Panc1 (cell line): Measurements from ENCODE around the gene P2RY13. TPM values are rescaled to one million over a fixed set of nuclear protein-coding genes. Genes with fewer than 3 reads are reported as not detected.

Experiments used
- ATAC-seq: fragments of 200-7000 bp; cut with Tn5 transposase; 2 replicates; pipeline ENCODE4 v1.9.1; 2020; ENCODE audit warnings: mild to moderate bottlenecking, moderate library complexity
- BruUV-seq: library from RNA; stranded (reverse); fragments of 400-500 nt; replicated peaks from 2 replicates; lab custom pipeline; 2021; lab: Mats Ljungman, UMichigan
- CTCF ChIA-PET: fragments of 300-600 bp; sonication (Branson Sonifier 250); formaldehyde crosslinking; loops from one replicate; lab custom pipeline; 2022; ENCODE audit warnings: antibody characterized with exemption; lab: Charles Lee
- POLR2A ChIA-PET: fragments of 300-600 bp; sonication (Branson Sonifier 250); formaldehyde crosslinking; loops from one replicate; lab custom pipeline; 2022; ENCODE audit warnings: antibody characterized with exemption; lab: Charles Lee
- DNase-seq: peaks from one replicate; pipeline ENCODE4 v3.0.0-alpha.2; 2010; ENCODE audit warnings: low read depth, low spot score
- H3K27ac ChIP-seq: 2 replicates; pipeline ENCODE4 v1.5.1; 2011; ENCODE audit warnings: mild to moderate bottlenecking, low read length, inconsistent platforms
- H3K27me3 ChIP-seq: fragments of 200-500 bp; sonication (Bioruptor generic); 2 replicates; pipeline ENCODE4 v1.6.0; 2014; ENCODE audit warnings: low read length, inconsistent platforms; ENCODE audit not compliant: control insufficient read depth, insufficient read depth
- H3K36me3 ChIP-seq: fragments of 200-500 bp; sonication (Bioruptor generic); 2 replicates; pipeline ENCODE4 v1.5.1; 2014; ENCODE audit warnings: inconsistent platforms, mild to moderate bottlenecking, low read length, moderate library complexity; ENCODE audit not compliant: control insufficient read depth, insufficient read depth
- H3K4me1 ChIP-seq: 2 replicates; pipeline ENCODE4 v1.5.1; 2011; ENCODE audit warnings: inconsistent platforms, mild to moderate bottlenecking, low read length, moderate library complexity; ENCODE audit not compliant: control insufficient read depth, insufficient read depth
- H3K4me3 ChIP-seq, 2 experiments: 2 replicates each; pipeline ENCODE4 v1.5.1; 2011 to 2012; ENCODE audit warnings: low read depth in 2 of 2, low read length in 2 of 2, mild to moderate bottlenecking in 2 of 2, inconsistent platforms in 1 of 2, moderate library complexity in 1 of 2
- H3K9me3 ChIP-seq: fragments of 200-500 bp; sonication (Bioruptor generic); 2 replicates; pipeline ENCODE4 v1.5.1; 2014; ENCODE audit warnings: low read depth, mild to moderate bottlenecking, inconsistent platforms, low read length, moderate library complexity; ENCODE audit not compliant: control insufficient read depth, insufficient read depth
- CTCF ChIP-seq: fragments of 450-650 bp; IDR thresholded peaks from 2 replicates; pipeline ENCODE4 v1.5.1; 2017; ENCODE audit warnings: mild to moderate bottlenecking
- POLR2AphosphoS5 ChIP-seq: IDR thresholded peaks from 2 replicates; pipeline ENCODE4 v1.6.1; 2012; ENCODE audit warnings: mild to moderate bottlenecking, low read depth, low read length, moderate library complexity
- SIN3A ChIP-seq: IDR thresholded peaks from 2 replicates; pipeline ENCODE4 v1.6.1; 2012; ENCODE audit warnings: low read depth, mild to moderate bottlenecking, low read length, moderate library complexity, borderline replicate concordance; ENCODE audit not compliant: insufficient read depth
- TCF7L2 ChIP-seq: IDR thresholded peaks from 2 replicates; pipeline ENCODE4 v1.6.1; 2011; ENCODE audit warnings: mild to moderate bottlenecking, low read depth, low read length, inconsistent platforms
- in situ Hi-C: cut with HindIII; loops from 2 replicates; pipeline ENCODE4 v1.10.0; 2016; ENCODE audit warnings: low sequenced_read_pairs, low pct_unique_long_range_greater_than_20kb
- intact Hi-C: fragments of 100-400 bp; cut with micrococcal nuclease; formaldehyde crosslinking; loops from one replicate; pipeline ENCODE4 v1.10.0; 2022; ENCODE audit not compliant: unreplicated experiment
- total RNA-seq: library from RNA; stranded (reverse); gene quantifications from one replicate; pipeline ENCODE4 v1.2.1, GENCODE V29; 2021; ENCODE audit not compliant: unreplicated experiment
- TF ChIP-seq, protein P1 (sequence below), 2 experiments: IDR thresholded peaks; 2 replicates each; pipeline ENCODE4 v1.6.1; 2011 to 2012; ENCODE audit warnings: low read depth in 2 of 2, control low read depth in 1 of 2, low read length in 1 of 2, mild to moderate bottlenecking in 1 of 2, moderate library complexity in 1 of 2; ENCODE audit not compliant: insufficient read depth in 1 of 2

The P2RY13 gene
- total RNA-seq, 1 experiment from 2014 or later, result not detected

GRCh38 chr3:151301787-151302186 lies 27.6 kb downstream of the P2RY13 start:
- intact Hi-C loops, result no loop called here
- Histone ChIP-seq H3K9me3 (no peaks in the 10 kb centered on the region), H3K27me3 (no peaks in the 10 kb centered on the region), H3K4me3 (no peak overlapping the region), H3K27ac (no peak overlapping the region), H3K36me3 (no peaks in the 10 kb centered on the region), H3K4me1 (no peaks in the 10 kb centered on the region)
- CTCF ChIA-PET, result no interaction called here
- POLR2A ChIA-PET, result no interaction called here
- no TSS peak for BruUV-seq
- DNase-seq (no peak), ATAC-seq (no peak)
- in situ Hi-C loops, result no loop called here
- TF ChIP-seq TCF7L2 (no peak), SIN3A (no peak), POLR2AphosphoS5 (no peak)
- TF ChIP-seq, protein P1, sequence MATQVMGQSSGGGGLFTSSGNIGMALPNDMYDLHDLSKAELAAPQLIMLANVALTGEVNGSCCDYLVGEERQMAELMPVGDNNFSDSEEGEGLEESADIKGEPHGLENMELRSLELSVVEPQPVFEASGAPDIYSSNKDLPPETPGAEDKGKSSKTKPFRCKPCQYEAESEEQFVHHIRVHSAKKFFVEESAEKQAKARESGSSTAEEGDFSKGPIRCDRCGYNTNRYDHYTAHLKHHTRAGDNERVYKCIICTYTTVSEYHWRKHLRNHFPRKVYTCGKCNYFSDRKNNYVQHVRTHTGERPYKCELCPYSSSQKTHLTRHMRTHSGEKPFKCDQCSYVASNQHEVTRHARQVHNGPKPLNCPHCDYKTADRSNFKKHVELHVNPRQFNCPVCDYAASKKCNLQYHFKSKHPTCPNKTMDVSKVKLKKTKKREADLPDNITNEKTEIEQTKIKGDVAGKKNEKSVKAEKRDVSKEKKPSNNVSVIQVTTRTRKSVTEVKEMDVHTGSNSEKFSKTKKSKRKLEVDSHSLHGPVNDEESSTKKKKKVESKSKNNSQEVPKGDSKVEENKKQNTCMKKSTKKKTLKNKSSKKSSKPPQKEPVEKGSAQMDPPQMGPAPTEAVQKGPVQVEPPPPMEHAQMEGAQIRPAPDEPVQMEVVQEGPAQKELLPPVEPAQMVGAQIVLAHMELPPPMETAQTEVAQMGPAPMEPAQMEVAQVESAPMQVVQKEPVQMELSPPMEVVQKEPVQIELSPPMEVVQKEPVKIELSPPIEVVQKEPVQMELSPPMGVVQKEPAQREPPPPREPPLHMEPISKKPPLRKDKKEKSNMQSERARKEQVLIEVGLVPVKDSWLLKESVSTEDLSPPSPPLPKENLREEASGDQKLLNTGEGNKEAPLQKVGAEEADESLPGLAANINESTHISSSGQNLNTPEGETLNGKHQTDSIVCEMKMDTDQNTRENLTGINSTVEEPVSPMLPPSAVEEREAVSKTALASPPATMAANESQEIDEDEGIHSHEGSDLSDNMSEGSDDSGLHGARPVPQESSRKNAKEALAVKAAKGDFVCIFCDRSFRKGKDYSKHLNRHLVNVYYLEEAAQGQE (IDR thresholded peaks at IDR 0.05; ENCODE audit: insufficient read depth in 1 of 2, low read depth in 2 of 2, low read length in 1 of 2), result no peak

- no peak for ATAC-seq
- no peaks in the 10 kb centered on the region for H3K9me3 ChIP-seq
- H3K4me1 ChIP-seq, result no peaks in the 10 kb centered on the region
- no TSS peak for BruUV-seq
- ChIA-PET POLR2A (no interaction called here), CTCF (no interaction called here)
- no peak for DNase-seq
- in situ Hi-C loops, result no loop called here
- no peak overlapping the region for H3K4me3 ChIP-seq
- H3K27ac ChIP-seq, result no peak overlapping the region
- H3K27me3 ChIP-seq, result no peaks in the 10 kb centered on the region
- intact Hi-C loops, result no loop called here
- TF ChIP-seq CTCF (no peak), SIN3A (no peak), POLR2AphosphoS5 (no peak), TCF7L2 (no peak)
- TF ChIP-seq, protein P1 (IDR thresholded peaks at IDR 0.05; ENCODE audit: insufficient read depth in 1 of 2, low read depth in 2 of 2, low read length in 1 of 2), result no peak
- H3K36me3 ChIP-seq, result no peaks in the 10 kb centered on the region
Measured at GRCh38 chr3:151300539-151300938, 28.8 kb downstream of the P2RY13 start.
